ENCODE data around the gene TAF1B.

TAF1B gene

GRCh38 chr2:9945596-9945995, 102.3 kb downstream of the TAF1B start:
- Histone ChIP-seq H3K79me2 (ENCODE audit: insufficient read depth, low read length) (no peaks in the 10 kb centered on the region), H3K36me3 (ENCODE audit: insufficient read depth, low read length) (no peaks in the 10 kb centered on the region), H3K27ac (ENCODE audit: low read depth, low read length, poor library complexity, severe bottlenecking) (no peak overlapping the region), H3F3A (ENCODE audit: insufficient read depth, low read length) (no peaks in the 10 kb centered on the region), H3K4me2 (ENCODE audit: low read length) (no peak overlapping the region), H3K4me1 (ENCODE audit: insufficient read depth, low read length, severe bottlenecking) (peaks cover 2% of the 10 kb centered on the region), H3K9me2 (ENCODE audit: low read depth, low read length) (no peaks in the 10 kb centered on the region), H3K9ac (ENCODE audit: low read length) (no peak overlapping the region), H3K9me3 (ENCODE audit: low read length) (no peaks in the 10 kb centered on the region), H3K27me3 (ENCODE audit: insufficient read depth, low read length) (0 out of 2 replicates have a peak, but pooled peaks cover 2% of the 10 kb centered on the region), H4K20me1 (ENCODE audit: insufficient read depth, low read length) (no peaks in the 10 kb centered on the region), H3K4me3 (ENCODE audit: low read depth, low read length, poor library complexity, severe bottlenecking) (no peak overlapping the region), H2AFZ (ENCODE audit: low read length) (no peak overlapping the region)
- TF ChIP-seq EZH2 (IDR thresholded peaks at IDR 0.05; ENCODE audit: borderline replicate concordance, low read length) (no peak), CTCF (IDR thresholded peaks at IDR 0.05; ENCODE audit: low read length) (no peak)

- Histone ChIP-seq H3K4me1 (ENCODE audit: insufficient read depth, low read length, severe bottlenecking) (peaks cover 6% of the 10 kb centered on the region), H3K4me3 (ENCODE audit: low read depth, low read length, poor library complexity, severe bottlenecking) (no peak overlapping the region), H3K27me3 (ENCODE audit: insufficient read depth, low read length) (no peaks in the 10 kb centered on the region), H3K4me2 (ENCODE audit: low read length) (no peak overlapping the region), H4K20me1 (ENCODE audit: insufficient read depth, low read length) (no peaks in the 10 kb centered on the region), H3F3A (ENCODE audit: insufficient read depth, low read length) (no peaks in the 10 kb centered on the region), H3K27ac (ENCODE audit: low read depth, low read length, poor library complexity, severe bottlenecking) (no peak overlapping the region), H3K36me3 (ENCODE audit: insufficient read depth, low read length) (no peaks in the 10 kb centered on the region), H3K9ac (ENCODE audit: low read length) (no peak overlapping the region), H3K79me2 (ENCODE audit: insufficient read depth, low read length) (no peaks in the 10 kb centered on the region), H3K9me2 (ENCODE audit: low read depth, low read length) (no peaks in the 10 kb centered on the region), H2AFZ (ENCODE audit: low read length) (no peak overlapping the region), H3K9me3 (ENCODE audit: low read length) (no peaks in the 10 kb centered on the region)
- TF ChIP-seq EZH2 (IDR thresholded peaks at IDR 0.05; ENCODE audit: borderline replicate concordance, low read length) (no peak), CTCF (IDR thresholded peaks at IDR 0.05; ENCODE audit: low read length) (no peak)
Measured at GRCh38 chr2:9946076-9946475, 102.8 kb downstream of the TAF1B start.

- Histone ChIP-seq H3K27ac (ENCODE audit: low read depth, low read length, poor library complexity, severe bottlenecking) (no peak overlapping the region), H3F3A (ENCODE audit: insufficient read depth, low read length) (no peaks in the 10 kb centered on the region), H3K4me2 (ENCODE audit: low read length) (no peak overlapping the region), H3K27me3 (ENCODE audit: insufficient read depth, low read length) (no peaks in the 10 kb centered on the region), H3K9me2 (ENCODE audit: low read depth, low read length) (no peaks in the 10 kb centered on the region), H2AFZ (ENCODE audit: low read length) (no peak overlapping the region), H3K9ac (ENCODE audit: low read length) (no peak overlapping the region), H3K9me3 (ENCODE audit: low read length) (no peaks in the 10 kb centered on the region), H4K20me1 (ENCODE audit: insufficient read depth, low read length) (no peaks in the 10 kb centered on the region), H3K4me3 (ENCODE audit: low read depth, low read length, poor library complexity, severe bottlenecking) (no peak overlapping the region), H3K36me3 (ENCODE audit: insufficient read depth, low read length) (no peaks in the 10 kb centered on the region), H3K79me2 (ENCODE audit: insufficient read depth, low read length) (no peaks in the 10 kb centered on the region), H3K4me1 (ENCODE audit: insufficient read depth, low read length, severe bottlenecking) (peaks cover 6% of the 10 kb centered on the region)
- no peak for TF ChIP-seq CTCF (IDR thresholded peaks at IDR 0.05; ENCODE audit: low read length)
- no peak for TF ChIP-seq EZH2 (IDR thresholded peaks at IDR 0.05; ENCODE audit: borderline replicate concordance, low read length)
Measured at GRCh38 chr2:9946818-9947217, 103.5 kb downstream of the TAF1B start.

Data from OCI-LY1 (cell line).